GM18499 (cell line): Measurements from ENCODE around the gene CDK14.
"Not testable (repeated sequence)": the region's sequence is repeated elsewhere in the genome, so short reads cannot be mapped to it uniquely, and the experiment has no call there.

ENCODE experiments used
- ATAC-seq: cut with Tn5 transposase; IDR thresholded peaks from one replicate; pipeline ENCODE4 v1.9.1; 2021; ENCODE audit warnings: moderate number of reproducible peaks; ENCODE audit not compliant: insufficient read depth, unreplicated experiment

CDK14 gene

GRCh38 chr7:90713628-90714027, 117.5 kb downstream of the CDK14 start:
- ATAC-seq = no peak

GRCh38 chr7:90715067-90715466, 118.9 kb downstream of the CDK14 start:
- ATAC-seq = no peak

GRCh38 chr7:90717296-90718060, 121.4 kb downstream of the CDK14 start:
- ATAC-seq = no peak

GRCh38 chr7:90719155-90719554, 123.0 kb downstream of the CDK14 start:
- ATAC-seq = no peak

GRCh38 chr7:90720984-90721760, 125.1 kb downstream of the CDK14 start:
- no peak for ATAC-seq

- ATAC-seq = no peak
These were observed 125.8 kb downstream of the CDK14 start for GRCh38 chr7:90721869-90722431.

GRCh38 chr7:90723233-90723632, 127.1 kb downstream of the CDK14 start:
- no peak for ATAC-seq

- ATAC-seq = no peak
These were observed 127.7 kb downstream of the CDK14 start for GRCh38 chr7:90723866-90724265.

- no peak for ATAC-seq
These were observed 130.0 kb downstream of the CDK14 start for GRCh38 chr7:90726120-90726519.

- ATAC-seq = no peak
These were observed 130.5 kb downstream of the CDK14 start for GRCh38 chr7:90726623-90727022.

- no peak for ATAC-seq
These were observed 131.3 kb downstream of the CDK14 start for GRCh38 chr7:90727412-90727811.

- peak; percentile 69 for ATAC-seq
These were observed 132.4 kb downstream of the CDK14 start for GRCh38 chr7:90728568-90728967.

- not testable (repeated sequence) for ATAC-seq
These were observed 139.6 kb downstream of the CDK14 start for GRCh38 chr7:90735611-90736280.

- ATAC-seq = no peak
These were observed 140.2 kb downstream of the CDK14 start for GRCh38 chr7:90736316-90736715.

- ATAC-seq = peak; percentile 91
These were observed 141.1 kb downstream of the CDK14 start for GRCh38 chr7:90736968-90737939.

- no peak for ATAC-seq
These were observed 142.1 kb downstream of the CDK14 start for GRCh38 chr7:90738249-90738648.

GRCh38 chr7:90739716-90740115, 143.6 kb downstream of the CDK14 start:
- ATAC-seq = no peak

GRCh38 chr7:90740386-90740785, 144.3 kb downstream of the CDK14 start:
- no peak for ATAC-seq

- no peak for ATAC-seq
These were observed 147.5 kb downstream of the CDK14 start for GRCh38 chr7:90743626-90744025.

- ATAC-seq = no peak
These were observed 151.4 kb downstream of the CDK14 start for GRCh38 chr7:90747516-90747915.
